ENCODE data around the gene CCDC183. TPM values are rescaled to one million over a fixed set of nuclear protein-coding genes. Genes with fewer than 3 reads are reported as not detected.
A peak's percentile ranks its signal among the peaks of the same experiment; 100 is the strongest.

The CCDC183 gene
- total RNA-seq, 2 experiments from 2014 or later = 0.47 to 0.55 TPM

GRCh38 chr9:136849038-136849959, 53.2 kb downstream of the CCDC183 start, which contains the start of gene PHPT1:
TSS of gene PHPT1 (plus strand) at chr9:136849409. CDS start at chr9:136849431, 22 bp downstream.
- H3K36me3 Mint-ChIP-seq (ENCODE audit: low read depth) = peaks cover 5% of the 10 kb centered on the region
- H3K4me3 Mint-ChIP-seq = peak within 1 kb of the TSS; percentile 93
- ChIA-PET CTCF (interaction anchor here (1.2 kb wide), 1 partner anchor 179 kb away, joined by 3 read pairs; the partner anchor contains the start of gene ABCA2), POLR2A (no interaction called here)
- peak; percentile 98 for DNase-seq
- no peaks in the 10 kb centered on the region for H3K9me3 Mint-ChIP-seq (ENCODE audit: low read depth)
- peaks cover 12% of the 10 kb centered on the region for H3K27me3 Mint-ChIP-seq
- H3K27ac Mint-ChIP-seq = peak within 1 kb of the TSS; percentile 88
- peak; percentile 91 for ATAC-seq
- H3K4me1 Mint-ChIP-seq = peaks cover 8% of the 10 kb centered on the region
- intact Hi-C loops (cut with DNase I, micrococcal nuclease) = loop anchor here (1.0 to 10.0 kb wide), 24 partner anchors 17 to 486 kb away; partner anchors contain the start of genes FBXW5 (in 2 of the 2), TMEM141 (in 2 of the 2), TRAF2 (in 2 of the 2) and ABCA2 (in 1 of the 2)

GRCh38 chr9:136849960-136850865, 54.1 kb downstream of the CCDC183 start:
- intact Hi-C loops (cut with DNase I, micrococcal nuclease) = loop anchor here (1.0 to 10.0 kb wide), 24 partner anchors 16 to 487 kb away; partner anchors contain the start of genes FBXW5 (in 2 of the 2), TMEM141 (in 2 of the 2), TRAF2 (in 2 of the 2) and ABCA2 (in 1 of the 2)
- Mint-ChIP-seq H3K9me3 (ENCODE audit: low read depth) (no peaks in the 10 kb centered on the region), H3K27ac (peak overlapping the region; percentile 75), H3K27me3 (peaks cover 11% of the 10 kb centered on the region), H3K36me3 (ENCODE audit: low read depth) (peaks cover 5% of the 10 kb centered on the region), H3K4me1 (peaks cover 8% of the 10 kb centered on the region), H3K4me3 (peak overlapping the region; percentile 93)
- no peak for DNase-seq
- no peak for ATAC-seq
- CTCF ChIA-PET = interaction anchor here (0.7 to 1.0 kb wide), 2 partner anchors 8 to 35 kb away, joined by 3 read pairs; partner anchors contain the start of gene AJM1
- POLR2A ChIA-PET = no interaction called here

GRCh38 chr9:136850866-136851775, 55.0 kb downstream of the CCDC183 start:
- DNase-seq (no peak), ATAC-seq (no peak)
- peaks cover 8% of the 10 kb centered on the region for H3K27me3 Mint-ChIP-seq
- H3K4me1 Mint-ChIP-seq = peaks cover 8% of the 10 kb centered on the region
- CTCF ChIA-PET = interaction anchor here (0.7 to 1.0 kb wide), 2 partner anchors 9 to 36 kb away, joined by 3 read pairs; partner anchors contain the start of gene AJM1
- no peak overlapping the region for H3K4me3 Mint-ChIP-seq
- POLR2A ChIA-PET = no interaction called here
- H3K36me3 Mint-ChIP-seq (ENCODE audit: low read depth) = peaks cover 5% of the 10 kb centered on the region
- no peaks in the 10 kb centered on the region for H3K9me3 Mint-ChIP-seq (ENCODE audit: low read depth)
- intact Hi-C loops (cut with DNase I, micrococcal nuclease) = no loop called here
- H3K27ac Mint-ChIP-seq = no peak overlapping the region

GRCh38 chr9:136851941-136852663, 56.0 kb downstream of the CCDC183 start, which contains the start of gene MAMDC4:
TSS of gene MAMDC4 (plus strand) at chr9:136852346. CDS start at chr9:136852417, 71 bp downstream.
- DNase-seq = peak; percentile 13
- H3K27ac Mint-ChIP-seq = no peak within 1 kb of the TSS
- H3K4me3 Mint-ChIP-seq = no peak within 1 kb of the TSS
- H3K27me3 Mint-ChIP-seq = peaks cover 3% of the 10 kb centered on the region
- H3K36me3 Mint-ChIP-seq (ENCODE audit: low read depth) = peaks cover 5% of the 10 kb centered on the region
- peaks cover 8% of the 10 kb centered on the region for H3K4me1 Mint-ChIP-seq
- CTCF ChIA-PET = no interaction called here
- POLR2A ChIA-PET = no interaction called here
- intact Hi-C loops (cut with DNase I, micrococcal nuclease) = no loop called here
- ATAC-seq = no peak
- no peaks in the 10 kb centered on the region for H3K9me3 Mint-ChIP-seq (ENCODE audit: low read depth)

GRCh38 chr9:136852664-136853595, 56.8 kb downstream of the CCDC183 start:
- no peaks in the 10 kb centered on the region for H3K9me3 Mint-ChIP-seq (ENCODE audit: low read depth)
- peaks cover 3% of the 10 kb centered on the region for H3K4me1 Mint-ChIP-seq
- DNase-seq = peak; percentile 6
- H3K27ac Mint-ChIP-seq = no peak overlapping the region
- H3K36me3 Mint-ChIP-seq (ENCODE audit: low read depth) = peaks cover 5% of the 10 kb centered on the region
- CTCF ChIA-PET = interaction anchor here (0.5 kb wide), 1 partner anchor 404 kb away, joined by 3 read pairs; no protein-coding TSS in a partner anchor
- no peak for ATAC-seq
- intact Hi-C loops (cut with DNase I, micrococcal nuclease) = no loop called here
- no peak overlapping the region for H3K4me3 Mint-ChIP-seq
- H3K27me3 Mint-ChIP-seq = no peaks in the 10 kb centered on the region
- POLR2A ChIA-PET = no interaction called here

GRCh38 chr9:136853596-136854112, 57.5 kb downstream of the CCDC183 start:
- no peaks in the 10 kb centered on the region for H3K9me3 Mint-ChIP-seq (ENCODE audit: low read depth)
- H3K36me3 Mint-ChIP-seq (ENCODE audit: low read depth) = peaks cover 5% of the 10 kb centered on the region
- ChIA-PET POLR2A (no interaction called here), CTCF (interaction anchor here (0.5 kb wide), 1 partner anchor 403 kb away, joined by 3 read pairs; no protein-coding TSS in a partner anchor)
- ATAC-seq (no peak), DNase-seq (peak; percentile 25)
- peaks cover 2% of the 10 kb centered on the region for H3K4me1 Mint-ChIP-seq
- no peak overlapping the region for H3K27ac Mint-ChIP-seq
- intact Hi-C loops (cut with DNase I, micrococcal nuclease) = no loop called here
- H3K27me3 Mint-ChIP-seq = no peaks in the 10 kb centered on the region
- no peak overlapping the region for H3K4me3 Mint-ChIP-seq

- intact Hi-C loops (cut with DNase I, micrococcal nuclease) = no loop called here
- DNase-seq = peak; percentile 5
- ChIA-PET CTCF (no interaction called here), POLR2A (no interaction called here)
- no peak for ATAC-seq
- H3K36me3 Mint-ChIP-seq (ENCODE audit: low read depth) = peaks cover 5% of the 10 kb centered on the region
- no peaks in the 10 kb centered on the region for H3K27me3 Mint-ChIP-seq
- no peak overlapping the region for H3K27ac Mint-ChIP-seq
- H3K4me1 Mint-ChIP-seq = peaks cover 2% of the 10 kb centered on the region
- no peaks in the 10 kb centered on the region for H3K9me3 Mint-ChIP-seq (ENCODE audit: low read depth)
- no peak overlapping the region for H3K4me3 Mint-ChIP-seq
Measured at GRCh38 chr9:136854113-136854841, 58.1 kb downstream of the CCDC183 start.

- H3K27ac Mint-ChIP-seq = no peak overlapping the region
- CTCF ChIA-PET = no interaction called here
Measured at GRCh38 chr9:136854842-136855460, 58.8 kb downstream of the CCDC183 start.

More at GRCh38 chr9:136854842-136855460, 58.8 kb downstream of the CCDC183 start:
- intact Hi-C loops (cut with DNase I, micrococcal nuclease) = no loop called here
- POLR2A ChIA-PET = interaction anchor here (0.6 kb wide), 1 partner anchor 128 kb away, joined by 5 read pairs; no protein-coding TSS in a partner anchor
- Mint-ChIP-seq H3K36me3 (ENCODE audit: low read depth) (peaks cover 5% of the 10 kb centered on the region), H3K4me1 (no peaks in the 10 kb centered on the region), H3K4me3 (no peak overlapping the region), H3K9me3 (ENCODE audit: low read depth) (no peaks in the 10 kb centered on the region), H3K27me3 (no peaks in the 10 kb centered on the region)
- DNase-seq (no peak), ATAC-seq (no peak)

All from activated CD4-positive, alpha-beta T cell treated with anti-CD3 and anti-CD28 coated beads for 36 hours (primary cell).